Central memory CD4-positive, alpha-beta T cell (primary cell): ENCODE results near the gene PSPH.
"Not testable (repeated sequence)": the region's sequence is repeated elsewhere in the genome, so short reads cannot be mapped to it uniquely, and the experiment has no call there.

Experiments used
- DNase-seq: peaks from one replicate; pipeline ENCODE4 v3.0.0; 2022

PSPH gene

GRCh38 chr7:56062382-56062781, 11.1 kb upstream of the PSPH start:
- no peak for DNase-seq

- DNase-seq, result no peak
Measured at GRCh38 chr7:56053993-56054392, 2.7 kb upstream of the PSPH start.

- no peak for DNase-seq
Measured at GRCh38 chr7:56053379-56053778, 2.1 kb upstream of the PSPH start.

GRCh38 chr7:56051053-56051338, 248 bp downstream of the PSPH start:
- no peak for DNase-seq

GRCh38 chr7:56048763-56049162, 2.5 kb downstream of the PSPH start:
- not testable (repeated sequence) for DNase-seq

GRCh38 chr7:56048245-56048644, 3.0 kb downstream of the PSPH start:
- DNase-seq, result no peak

- DNase-seq, result not testable (repeated sequence)
Measured at GRCh38 chr7:56047446-56048116, 3.7 kb downstream of the PSPH start.

GRCh38 chr7:56046721-56047445, 4.4 kb downstream of the PSPH start:
- DNase-seq, result no peak

GRCh38 chr7:56045758-56046157, 5.5 kb downstream of the PSPH start:
- DNase-seq, result not testable (repeated sequence)

GRCh38 chr7:56040730-56041129, 10.5 kb downstream of the PSPH start:
- no peak for DNase-seq

- DNase-seq, result peak; percentile 62
Measured at GRCh38 chr7:56033671-56034432, 17.4 kb downstream of the PSPH start.

GRCh38 chr7:56032578-56032977, 18.7 kb downstream of the PSPH start:
- not testable (repeated sequence) for DNase-seq

- not testable (repeated sequence) for DNase-seq
Measured at GRCh38 chr7:56031556-56031955, 19.7 kb downstream of the PSPH start.

- DNase-seq, result no peak
Measured at GRCh38 chr7:56030340-56030739, 20.9 kb downstream of the PSPH start.

GRCh38 chr7:56028942-56029630, 22.2 kb downstream of the PSPH start:
- DNase-seq, result no peak

GRCh38 chr7:56026538-56026937, 24.7 kb downstream of the PSPH start:
- DNase-seq, result no peak

GRCh38 chr7:56023500-56023899, 27.7 kb downstream of the PSPH start:
- no peak for DNase-seq

GRCh38 chr7:56019501-56019900, 31.7 kb downstream of the PSPH start:
- DNase-seq, result no peak

GRCh38 chr7:56017015-56017414, 34.2 kb downstream of the PSPH start:
- not testable (repeated sequence) for DNase-seq

- DNase-seq, result no peak
Measured at GRCh38 chr7:56009695-56010094, 41.5 kb downstream of the PSPH start.

- no peak for DNase-seq
Measured at GRCh38 chr7:56007891-56008290, 43.4 kb downstream of the PSPH start.

- no peak for DNase-seq
Measured at GRCh38 chr7:56007167-56007652, 44.0 kb downstream of the PSPH start.

- DNase-seq, result no peak
Measured at GRCh38 chr7:56003749-56004148, 47.5 kb downstream of the PSPH start.
